Right renal pelvis (tissue), 4 donors: ENCODE measurements around the gene MRE11. TPM values are rescaled to one million over a fixed set of nuclear protein-coding genes. Genes with fewer than 3 reads are reported as not detected.

Experiments used
- polyA plus RNA-seq, 4 donors: library from polyadenylated mRNA; unstranded; fragments of 120-200 nt; gene quantifications; one replicate each; pipeline ENCODE4 v1.2.1, GENCODE V29; 2013; ENCODE audit not compliant: insufficient read length in 4 of 4

MRE11 gene
- polyA plus RNA-seq, 4 donors, result 22.4 to 30.0 (median 27.6) TPM

Other genes with a start within 250 kb of the MRE11 start
- gene IZUMO1R, start 189.3 kb downstream of the MRE11 start, polyA plus RNA-seq, result under 1 TPM in 2 of 4 donors, not detected in 2; 0.09 to 0.19 TPM
- under 1 TPM; 0.50 to 0.84 (median 0.63) TPM for gene GPR83, start 92.4 kb downstream of the MRE11 start, polyA plus RNA-seq
- gene ANKRD49, start 140 bp upstream of the MRE11 start, polyA plus RNA-seq, result 10 to 100 TPM; 23.3 to 34.5 (median 29.3) TPM
- gene C11orf97, start 18.6 kb upstream of the MRE11 start, polyA plus RNA-seq, result under 1 TPM in 2 of 4 donors, not detected in 2; 0.16 to 0.25 TPM
- 1 to 10 TPM; 6.0 to 6.8 (median 6.1) TPM for gene FUT4, start 50.1 kb upstream of the MRE11 start, polyA plus RNA-seq
- 1 to 10 TPM; 3.2 to 4.2 (median 3.5) TPM for gene PIWIL4, start 73.5 kb upstream of the MRE11 start, polyA plus RNA-seq